Measurements from ENCODE around the gene SCP2. TPM values are rescaled to one million over a fixed set of nuclear protein-coding genes. Genes with fewer than 3 reads are reported as not detected.

SCP2 gene, protein sequence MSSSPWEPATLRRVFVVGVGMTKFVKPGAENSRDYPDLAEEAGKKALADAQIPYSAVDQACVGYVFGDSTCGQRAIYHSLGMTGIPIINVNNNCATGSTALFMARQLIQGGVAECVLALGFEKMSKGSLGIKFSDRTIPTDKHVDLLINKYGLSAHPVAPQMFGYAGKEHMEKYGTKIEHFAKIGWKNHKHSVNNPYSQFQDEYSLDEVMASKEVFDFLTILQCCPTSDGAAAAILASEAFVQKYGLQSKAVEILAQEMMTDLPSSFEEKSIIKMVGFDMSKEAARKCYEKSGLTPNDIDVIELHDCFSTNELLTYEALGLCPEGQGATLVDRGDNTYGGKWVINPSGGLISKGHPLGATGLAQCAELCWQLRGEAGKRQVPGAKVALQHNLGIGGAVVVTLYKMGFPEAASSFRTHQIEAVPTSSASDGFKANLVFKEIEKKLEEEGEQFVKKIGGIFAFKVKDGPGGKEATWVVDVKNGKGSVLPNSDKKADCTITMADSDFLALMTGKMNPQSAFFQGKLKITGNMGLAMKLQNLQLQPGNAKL
- total RNA-seq (10 to 100 TPM; 46.5 to 63.9 (median 51.8) TPM), total RNA-seq (22.3 to 88.3 (median 53.6) reads per million in 29 experiments)
- 106 TPM for total RNA-seq (2013)

DNA sequence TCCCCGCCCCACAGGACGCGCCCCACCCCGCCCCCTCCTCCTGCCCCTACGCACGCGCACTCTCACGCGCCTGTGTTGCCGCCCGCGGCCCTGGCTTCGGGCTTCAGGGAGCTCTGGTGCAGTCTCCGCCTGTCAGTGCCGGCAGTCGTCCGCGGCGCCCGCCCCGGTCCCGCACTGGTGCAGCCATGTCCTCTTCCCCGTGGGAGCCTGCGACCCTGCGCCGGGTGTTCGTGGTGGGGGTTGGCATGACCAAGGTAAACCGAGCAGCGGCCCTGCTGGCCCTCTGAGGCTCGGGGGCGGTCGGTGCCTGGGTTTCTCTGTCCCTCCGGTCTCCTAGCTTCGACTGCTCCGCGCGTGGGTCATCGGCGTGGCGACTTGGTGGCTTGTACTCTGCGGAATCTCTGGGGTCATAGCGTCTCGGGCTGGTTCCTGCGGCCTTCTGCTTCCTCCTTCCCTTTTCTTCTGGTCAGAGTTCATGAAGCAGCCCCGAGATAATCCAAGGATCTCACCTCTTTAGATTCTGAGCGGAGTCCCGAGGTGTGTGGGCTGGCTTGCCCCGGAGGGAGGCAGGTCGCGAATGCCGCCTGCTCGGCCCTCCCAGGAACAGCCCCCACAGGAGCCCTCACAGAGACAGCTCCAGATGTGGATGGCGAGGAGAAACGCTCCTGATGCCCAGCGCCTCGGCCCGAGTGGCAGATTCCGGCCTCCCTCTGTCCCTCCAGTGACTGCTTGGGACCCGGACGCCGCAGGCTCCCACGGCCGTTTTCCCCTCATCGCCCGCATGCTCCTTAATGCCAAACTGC, at the start of gene SCP2:
Gene SCP2, plus strand, starts transcription at position 65 of the 803 bp plus-strand sequence. Its CDS starts 121 bp downstream, at position 186.
- Histone ChIP-seq H3K36me3 (ENCODE audit: control insufficient read depth in 2 of 2, extremely low read depth in 1 of 2, insufficient read depth in 1 of 2, low read length in 1 of 2) (no peaks in the 10 kb centered on the region), H3K4me3 (ENCODE audit: control insufficient read depth in 1 of 2, extremely low read depth in 1 of 2, low read length in 1 of 2) (peak within 1 kb of the TSS; percentile 65 to 81), H3K27me3 (replicated peaks in 1 of 2; ENCODE audit: control insufficient read depth in 2 of 2, extremely low read depth in 1 of 2, insufficient read depth in 2 of 2, low read length in 1 of 2) (no peaks in the 10 kb centered on the region), H3K4me1 (ENCODE audit: control insufficient read depth in 1 of 2, extremely low read depth in 1 of 2, insufficient read depth in 2 of 2, low read length in 2 of 2) (peaks cover 3 to 21% of the 10 kb centered on the region in 2 experiments), H3K9me3 (no peaks in the 10 kb centered on the region), H3K27ac (ENCODE audit: low read length) (no peak within 1 kb of the TSS)
- no peaks in the 10 kb centered on the region for H3K36me3 Mint-ChIP-seq
- CTCF ChIA-PET, result interaction anchor here (0.6 to 0.7 kb wide), 2 partner anchors 259 to 692 kb away, joined by 4 to 6 read pairs; no protein-coding TSS in a partner anchor
- H3K4me3 Mint-ChIP-seq, result peak within 1 kb of the TSS; percentile 84 to 96 (median 85)
- ATAC-seq (replicated peaks in 1 of 4) (peak; percentile 93 to 97 (median 96)), DNase-seq (peak; percentile 57 to 85 (median 74))
- H3K4me1 Mint-ChIP-seq, result peaks cover 27% of the 10 kb centered on the region in 3 donors
- H3K27ac Mint-ChIP-seq, result peak within 1 kb of the TSS; percentile 45 to 61
- POLR2A ChIA-PET, result interaction anchor here (0.6 kb wide), 2 partner anchors 13 to 24 kb away, joined by 5 to 6 read pairs; no protein-coding TSS in a partner anchor
- H3K27me3 Mint-ChIP-seq, result peaks cover 0 to 2% of the 10 kb centered on the region in 2 donors
- no peaks in the 10 kb centered on the region for H3K9me3 Mint-ChIP-seq
- 2% methylated on average over 60 of the region's 65 CpGs for WGBS (ENCODE audit: insufficient coverage)

DNA sequence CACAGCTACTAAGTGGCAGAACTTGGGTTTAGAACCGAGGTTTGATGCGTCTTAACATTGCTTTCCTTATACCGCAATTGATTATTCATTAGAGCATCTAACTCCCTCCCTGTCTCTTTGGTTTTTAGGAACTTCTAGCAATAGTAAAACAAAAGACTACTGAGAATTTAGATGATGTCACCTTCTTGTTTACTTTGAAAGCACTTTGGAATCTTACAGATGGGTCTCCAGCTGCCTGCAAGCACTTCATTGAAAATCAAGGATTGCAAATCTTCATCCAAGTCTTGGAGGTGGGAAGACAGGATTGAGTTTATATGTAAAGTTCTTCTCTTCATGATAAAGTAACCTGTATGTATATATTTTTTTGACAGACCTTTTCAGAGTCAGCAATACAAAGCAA, 49.5 kb upstream of the SCP2 start:
- POLR2A ChIA-PET, result interaction anchor here in 1 of 2 donors (0.5 kb wide), 1 partner anchor 32 kb away, joined by 3 read pairs; no protein-coding TSS in a partner anchor
- no peak overlapping the region for H3K4me3 Mint-ChIP-seq
- no peaks in the 10 kb centered on the region for H3K4me1 Mint-ChIP-seq
- H3K27me3 Mint-ChIP-seq, result peaks cover 0 to 5% of the 10 kb centered on the region in 2 donors
- Histone ChIP-seq H3K4me3 (ENCODE audit: control insufficient read depth in 1 of 2, extremely low read depth in 1 of 2, low read length in 1 of 2) (no peak overlapping the region), H3K27me3 (replicated peaks in 1 of 2; ENCODE audit: control insufficient read depth in 2 of 2, extremely low read depth in 1 of 2, insufficient read depth in 2 of 2, low read length in 1 of 2) (no peaks in the 10 kb centered on the region), H3K9me3 (no peaks in the 10 kb centered on the region), H3K36me3 (ENCODE audit: control insufficient read depth in 2 of 2, extremely low read depth in 1 of 2, insufficient read depth in 1 of 2, low read length in 1 of 2) (no peaks in the 10 kb centered on the region), H3K4me1 (ENCODE audit: control insufficient read depth in 1 of 2, extremely low read depth in 1 of 2, insufficient read depth in 2 of 2, low read length in 2 of 2) (no peaks in the 10 kb centered on the region), H3K27ac (ENCODE audit: low read length) (no peak overlapping the region)
- DNase-seq (no peak), ATAC-seq (replicated peaks in 1 of 4) (no peak)
- no peak overlapping the region for H3K27ac Mint-ChIP-seq
- CTCF ChIA-PET, result no interaction called here
- H3K36me3 Mint-ChIP-seq, result no peaks in the 10 kb centered on the region
- no CpG with 5 or more reads among the region's 3 CpGs for WGBS (ENCODE audit: insufficient coverage)
- peaks cover 0 to 4% (median 0%) of the 10 kb centered on the region in 3 donors for H3K9me3 Mint-ChIP-seq

DNA sequence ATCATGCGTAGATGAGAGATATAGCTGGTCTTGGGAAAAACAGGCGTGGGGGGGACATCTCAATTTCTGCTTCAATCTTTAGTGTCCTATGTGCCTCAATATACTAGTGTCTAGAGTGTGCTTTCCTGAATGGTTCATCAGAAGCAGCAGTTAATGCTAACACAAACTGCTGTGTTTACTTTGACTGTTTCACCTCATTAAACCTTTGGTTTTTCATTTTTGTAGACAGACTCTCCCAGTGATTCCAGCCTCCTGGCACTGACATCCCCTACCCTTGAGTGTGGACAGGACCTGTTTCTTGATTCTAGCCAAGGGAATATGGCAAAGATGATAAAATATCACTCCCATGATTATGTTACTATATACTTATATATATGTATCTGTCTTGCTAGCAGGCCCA, 46.9 kb upstream of the SCP2 start:
- H3K4me3 Mint-ChIP-seq, result no peak overlapping the region
- H3K27ac Mint-ChIP-seq, result no peak overlapping the region
- ChIA-PET POLR2A (no interaction called here), CTCF (interaction anchor here in 1 of 2 donors (0.6 kb wide), 1 partner anchor 810 kb away, joined by 6 read pairs; no protein-coding TSS in a partner anchor)
- no peak overlapping the region for H3K27ac ChIP-seq (ENCODE audit: low read length)
- peaks cover 0 to 4% (median 0%) of the 10 kb centered on the region in 3 donors for H3K9me3 Mint-ChIP-seq
- no peaks in the 10 kb centered on the region for H3K9me3 ChIP-seq
- no peak overlapping the region for H3K4me3 ChIP-seq (ENCODE audit: control insufficient read depth in 1 of 2, extremely low read depth in 1 of 2, low read length in 1 of 2)
- no peaks in the 10 kb centered on the region for H3K36me3 Mint-ChIP-seq
- ATAC-seq (replicated peaks in 1 of 4) (no peak), DNase-seq (no peak)
- H3K4me1 Mint-ChIP-seq, result no peaks in the 10 kb centered on the region
- H3K4me1 ChIP-seq (ENCODE audit: control insufficient read depth in 1 of 2, extremely low read depth in 1 of 2, insufficient read depth in 2 of 2, low read length in 2 of 2), result no peaks in the 10 kb centered on the region
- H3K27me3 Mint-ChIP-seq, result no peaks in the 10 kb centered on the region
- 60% methylated on average over 1 of the region's 2 CpGs for WGBS (ENCODE audit: insufficient coverage)
- H3K27me3 ChIP-seq (replicated peaks in 1 of 2; ENCODE audit: control insufficient read depth in 2 of 2, extremely low read depth in 1 of 2, insufficient read depth in 2 of 2, low read length in 1 of 2), result no peaks in the 10 kb centered on the region
- no peaks in the 10 kb centered on the region for H3K36me3 ChIP-seq (ENCODE audit: control insufficient read depth in 2 of 2, extremely low read depth in 1 of 2, insufficient read depth in 1 of 2, low read length in 1 of 2)

DNA sequence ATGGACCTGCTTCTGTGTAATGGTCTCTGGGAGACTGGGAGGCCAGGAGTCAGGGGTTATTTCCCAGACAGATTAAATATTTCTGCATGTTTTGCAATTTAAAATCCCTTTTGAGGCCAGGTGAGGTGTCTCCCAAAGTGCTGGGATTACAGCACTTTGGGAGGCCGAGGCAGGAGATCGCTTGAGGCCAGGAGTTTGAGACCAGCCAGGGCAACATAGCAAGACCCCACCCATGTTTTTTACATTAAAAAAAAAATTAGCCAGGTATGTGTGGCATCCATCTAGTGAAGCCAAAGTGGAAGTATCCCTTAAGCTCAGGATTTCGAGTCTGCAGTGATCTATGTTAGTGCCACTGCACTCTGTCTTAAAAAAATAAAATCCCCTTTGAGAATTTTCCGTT, 39.6 kb upstream of the SCP2 start:
- POLR2A ChIA-PET, result interaction anchor here in 1 of 2 donors (0.7 kb wide), 1 partner anchor 408 kb away, joined by 3 read pairs; no protein-coding TSS in a partner anchor
- no peak for ATAC-seq (replicated peaks in 1 of 4)

DNA sequence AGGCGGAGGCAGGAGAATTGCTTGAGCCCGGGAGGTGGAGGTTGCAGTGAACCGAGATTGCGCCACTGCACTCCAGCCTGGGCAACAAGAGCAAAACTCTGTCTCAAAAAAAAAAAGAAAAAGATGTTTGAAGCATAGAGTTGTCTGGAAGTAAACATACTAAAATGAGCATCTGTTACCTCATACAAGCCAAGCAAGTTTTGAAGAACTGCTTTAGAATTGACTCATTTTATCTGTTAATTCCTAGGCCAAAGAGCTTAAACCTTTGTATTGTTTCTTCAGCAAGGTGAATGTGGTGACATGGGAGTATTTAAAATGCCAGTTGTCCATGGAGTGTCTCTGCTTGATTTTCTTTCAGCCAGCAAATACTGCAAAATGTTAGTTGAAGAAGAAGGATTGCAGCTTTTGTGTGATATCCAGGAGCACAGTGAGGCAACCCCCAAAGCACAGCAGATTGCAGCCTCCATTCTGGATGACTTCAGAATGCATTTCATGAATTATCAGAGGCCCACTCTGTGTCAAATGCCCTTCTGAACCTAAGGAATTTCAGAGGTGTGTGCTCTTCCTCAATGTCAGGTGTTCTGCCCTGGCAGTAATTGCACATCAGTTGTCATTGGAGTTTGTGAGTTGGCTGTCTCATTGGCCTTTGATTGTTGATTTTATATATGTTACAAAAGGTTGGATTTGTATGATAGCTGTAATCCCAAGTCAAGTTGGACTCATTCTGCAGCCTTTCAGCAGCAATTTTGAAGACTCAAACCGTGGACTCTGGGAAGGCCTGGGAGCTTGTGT, 34.5 kb upstream of the SCP2 start:
- Histone ChIP-seq H3K27ac (ENCODE audit: low read length) (no peak overlapping the region), H3K4me1 (ENCODE audit: control insufficient read depth in 1 of 2, extremely low read depth in 1 of 2, insufficient read depth in 2 of 2, low read length in 2 of 2) (no peaks in the 10 kb centered on the region), H3K36me3 (ENCODE audit: control insufficient read depth in 2 of 2, extremely low read depth in 1 of 2, insufficient read depth in 1 of 2, low read length in 1 of 2) (peaks cover 0 to 13% of the 10 kb centered on the region in 2 donors), H3K9me3 (no peaks in the 10 kb centered on the region), H3K27me3 (replicated peaks in 1 of 2; ENCODE audit: control insufficient read depth in 2 of 2, extremely low read depth in 1 of 2, insufficient read depth in 2 of 2, low read length in 1 of 2) (no peaks in the 10 kb centered on the region), H3K4me3 (ENCODE audit: control insufficient read depth in 1 of 2, extremely low read depth in 1 of 2, low read length in 1 of 2) (no peak overlapping the region)
- ATAC-seq (replicated peaks in 1 of 4) (no peak), DNase-seq (no peak)
- H3K4me3 Mint-ChIP-seq, result no peak overlapping the region
- 95% methylated on average over 4 of the region's 5 CpGs for WGBS (ENCODE audit: insufficient coverage)
- POLR2A ChIA-PET, result no interaction called here
- CTCF ChIA-PET, result interaction anchor here in 1 of 2 donors (0.7 kb wide), 1 partner anchor 1164 kb away, joined by 4 read pairs; no protein-coding TSS in a partner anchor
- H3K9me3 Mint-ChIP-seq, result no peaks in the 10 kb centered on the region
- peaks cover 20% of the 10 kb centered on the region for H3K36me3 Mint-ChIP-seq
- no peaks in the 10 kb centered on the region for H3K27me3 Mint-ChIP-seq
- no peaks in the 10 kb centered on the region for H3K4me1 Mint-ChIP-seq
- no peak overlapping the region for H3K27ac Mint-ChIP-seq

More for the DNA sequence above, 39.6 kb upstream of the SCP2 start:
- Mint-ChIP-seq H3K27ac (no peak overlapping the region), H3K9me3 (peaks cover 0 to under 1% (median 0%) of the 10 kb centered on the region in 3 donors), H3K4me3 (no peak overlapping the region), H3K36me3 (no peaks in the 10 kb centered on the region), H3K27me3 (no peaks in the 10 kb centered on the region), H3K4me1 (no peaks in the 10 kb centered on the region)
- Histone ChIP-seq H3K27ac (ENCODE audit: low read length) (no peak overlapping the region), H3K9me3 (no peaks in the 10 kb centered on the region), H3K27me3 (replicated peaks in 1 of 2; ENCODE audit: control insufficient read depth in 2 of 2, extremely low read depth in 1 of 2, insufficient read depth in 2 of 2, low read length in 1 of 2) (no peaks in the 10 kb centered on the region), H3K4me3 (ENCODE audit: control insufficient read depth in 1 of 2, extremely low read depth in 1 of 2, low read length in 1 of 2) (no peak overlapping the region), H3K36me3 (ENCODE audit: control insufficient read depth in 2 of 2, extremely low read depth in 1 of 2, insufficient read depth in 1 of 2, low read length in 1 of 2) (no peaks in the 10 kb centered on the region), H3K4me1 (ENCODE audit: control insufficient read depth in 1 of 2, extremely low read depth in 1 of 2, insufficient read depth in 2 of 2, low read length in 2 of 2) (no peaks in the 10 kb centered on the region)
- no peak for DNase-seq
- no CpG with 5 or more reads among the region's 4 CpGs for WGBS (ENCODE audit: insufficient coverage)
- CTCF ChIA-PET, result no interaction called here
